Heart left ventricle (tissue), 13 donors: ENCODE results near the gene BZW1.

Experiments
- CTCF ChIP-seq, 12 donors: fragments of 200-600 bp; sonication (generic) in 4 of 12; IDR thresholded peaks; one replicate each; pipeline versions ENCODE4 v1.5.0 to v1.8.0; 2018 to 2022; ENCODE audit warnings: antibody characterized with exemption in 12 of 12, mild to moderate bottlenecking in 5 of 12
- POLR2A ChIP-seq, 2 donors: fragments of 450-650 bp; IDR thresholded peaks; one replicate each; pipeline ENCODE4 v1.6.1; 2017; ENCODE audit warnings: antibody characterized with exemption in 2 of 2, mild to moderate bottlenecking in 2 of 2, moderate library complexity in 2 of 2
- donor health status: ischemic (EF 13 %, LVEDD 7.1; RV severe dilation, severe dysfunction).
- donor health status: DM: no; HTN: yes; CAD: no.
- donor health status: DM: no; HTN: no; CAD: no.
- donor health status: ischemic (EF 25% LVEDD 6.9; RV normal size, moderate dysfunction).
- donor health status: ischemic (EF 25% LVEDD 5.7; RV mildly dilated, moderate dysfunction).
- donor health status: ischemic (EF 35%, LVEDD 5.7; RV mildly dilated, moderate dysfunction).
- donor health status: nonischemic (EF 11% LVEDD 7.7; RV severe dilation, severe dysfunction).
- donor health status: DM: yes; HTN: yes; CAD: no.
- donor health status: PGD.
- donor health status: ischemic (EF 29% LVEDD 5.4; RV normal size, mild dysfunction).
- donor health status: nonischemic (EF 23%, LVEDD 6.1; RV moderate dilation, normal function).

GRCh38 chr2:200788121-200788718, 23.5 kb upstream of the BZW1 start:
- TF ChIP-seq POLR2A (IDR thresholded peaks at IDR 0.05) (no peak), CTCF (IDR thresholded peaks at IDR 0.05) (no peak)
